Neuronal stem cell (in vitro differentiated cells): ENCODE results near the gene TBKBP1.

ENCODE experiments used
- DNase-seq: peaks from one replicate; pipeline ENCODE4 v3.0.0-alpha.2; 2013; ENCODE audit warnings: low spot score
- H2AFZ ChIP-seq: one replicate; pipeline ENCODE4 v1.6.1; 2013; ENCODE audit warnings: mild to moderate bottlenecking, low read length, inconsistent platforms
- H2AK5ac ChIP-seq: 2 replicates; pipeline ENCODE4 v1.6.1; 2013; ENCODE audit warnings: low read depth, mild to moderate bottlenecking, inconsistent platforms, low read length, moderate library complexity, mixed read lengths
- H2BK120ac ChIP-seq: 2 replicates; pipeline ENCODE4 v1.6.1; 2013; ENCODE audit warnings: low read depth, mild to moderate bottlenecking, inconsistent platforms, low read length, moderate library complexity, mixed read lengths
- H2BK12ac ChIP-seq: one replicate; pipeline ENCODE4 v1.6.1; 2013; ENCODE audit warnings: low read length, inconsistent platforms
- H2BK15ac ChIP-seq: 2 replicates; pipeline ENCODE4 v1.6.1; 2013; ENCODE audit warnings: mild to moderate bottlenecking, low read length, inconsistent platforms, mixed read lengths
- H2BK5ac ChIP-seq: one replicate; pipeline ENCODE4 v1.6.1; 2013; ENCODE audit warnings: inconsistent platforms, mild to moderate bottlenecking, low read length, moderate library complexity
- H3K14ac ChIP-seq: one replicate; pipeline ENCODE4 v1.6.1; 2013; ENCODE audit warnings: low read length, inconsistent platforms
- H3K18ac ChIP-seq: 2 replicates; pipeline ENCODE4 v1.6.1; 2013; ENCODE audit warnings: low read length, inconsistent platforms
- H3K23ac ChIP-seq: 2 replicates; pipeline ENCODE4 v1.6.1; 2013; ENCODE audit warnings: low read depth, mild to moderate bottlenecking, mixed read lengths, low read length, inconsistent platforms; ENCODE audit not compliant: poor library complexity
- H3K27ac ChIP-seq: replicated peaks from 3 replicates; pipeline ENCODE4 v1.5.1; 2013; ENCODE audit warnings: low read length, inconsistent platforms
- H3K27me3 ChIP-seq, 3 experiments: 2 replicates each; pipeline ENCODE4 v1.6.1; 2013; ENCODE audit warnings: low read length in 3 of 3, mild to moderate bottlenecking in 2 of 3, inconsistent platforms in 1 of 3, low read depth in 1 of 3, mixed read lengths in 1 of 3, moderate library complexity in 1 of 3; ENCODE audit not compliant: control insufficient read depth in 3 of 3, insufficient read depth in 3 of 3
- H3K36me3 ChIP-seq, 2 donors: replicated peaks in 1 of 2; 2 replicates each; pipeline ENCODE4 v1.6.1; 2013; ENCODE audit warnings: low read length in 2 of 2; ENCODE audit not compliant: control insufficient read depth in 2 of 2, insufficient read depth in 2 of 2
- H3K4ac ChIP-seq: 2 replicates; pipeline ENCODE4 v1.6.1; 2013; ENCODE audit warnings: inconsistent platforms, mild to moderate bottlenecking, low read length, moderate library complexity
- H3K4me1 ChIP-seq, 2 donors: 1 replicate in 1 of 2; 2 replicates in 1 of 2; pipeline ENCODE4 v1.6.1; 2013; ENCODE audit warnings: low read length in 2 of 2, low read depth in 1 of 2; ENCODE audit not compliant: control insufficient read depth in 2 of 2, insufficient read depth in 1 of 2
- H3K4me2 ChIP-seq: one replicate; pipeline ENCODE4 v1.6.1; 2013; ENCODE audit warnings: mild to moderate bottlenecking, low read length, inconsistent platforms; ENCODE audit not compliant: insufficient read depth, poor library complexity, severe bottlenecking
- H3K4me3 ChIP-seq, 2 donors: 2 replicates each; pipeline ENCODE4 v1.5.1; 2013; ENCODE audit warnings: low read length in 2 of 2, mild to moderate bottlenecking in 2 of 2, inconsistent platforms in 1 of 2, moderate library complexity in 1 of 2
- H3K79me1 ChIP-seq: one replicate; pipeline ENCODE4 v1.6.1; 2013; ENCODE audit warnings: low read depth, mild to moderate bottlenecking, inconsistent platforms, low read length, moderate library complexity
- H3K9ac ChIP-seq: one replicate; pipeline ENCODE4 v1.6.1; 2013; ENCODE audit warnings: mild to moderate bottlenecking, low read depth, low read length, inconsistent platforms; ENCODE audit not compliant: poor library complexity
- H3K9me3 ChIP-seq, 2 donors: replicated peaks in 1 of 2; 2 replicates each; pipeline versions ENCODE3 to v1.6.1; 2013; ENCODE audit warnings: low read length in 2 of 2, mild to moderate bottlenecking in 2 of 2, inconsistent platforms in 1 of 2, low read depth in 1 of 2, mixed read lengths in 1 of 2, moderate library complexity in 1 of 2; ENCODE audit not compliant: control insufficient read depth in 2 of 2, insufficient read depth in 1 of 2
- H4K8ac ChIP-seq: one replicate; pipeline ENCODE4 v1.6.1; 2013; ENCODE audit warnings: low read depth, mild to moderate bottlenecking, inconsistent platforms, low read length, moderate library complexity
- H4K91ac ChIP-seq: one replicate; pipeline ENCODE4 v1.6.1; 2013; ENCODE audit warnings: low read length, low read depth, mild to moderate bottlenecking, inconsistent platforms; ENCODE audit not compliant: poor library complexity
- WGBS, 2 donors: extraction: QIAGEN DNeasy Blood & Tissue Kit; methylation state at CpG; one replicate each; pipeline ENCODE4 v1.1.7; 2013; ENCODE audit warnings: missing lambda C conversion rate in 2 of 2, mixed read lengths in 1 of 2; ENCODE audit not compliant: insufficient read length in 2 of 2, insufficient replicate concordance in 1 of 2; ENCODE audit errors: extremely low coverage in 2 of 2; 5-methylcytosine and 5-hydroxymethylcytosine counted together

TBKBP1 gene

DNA sequence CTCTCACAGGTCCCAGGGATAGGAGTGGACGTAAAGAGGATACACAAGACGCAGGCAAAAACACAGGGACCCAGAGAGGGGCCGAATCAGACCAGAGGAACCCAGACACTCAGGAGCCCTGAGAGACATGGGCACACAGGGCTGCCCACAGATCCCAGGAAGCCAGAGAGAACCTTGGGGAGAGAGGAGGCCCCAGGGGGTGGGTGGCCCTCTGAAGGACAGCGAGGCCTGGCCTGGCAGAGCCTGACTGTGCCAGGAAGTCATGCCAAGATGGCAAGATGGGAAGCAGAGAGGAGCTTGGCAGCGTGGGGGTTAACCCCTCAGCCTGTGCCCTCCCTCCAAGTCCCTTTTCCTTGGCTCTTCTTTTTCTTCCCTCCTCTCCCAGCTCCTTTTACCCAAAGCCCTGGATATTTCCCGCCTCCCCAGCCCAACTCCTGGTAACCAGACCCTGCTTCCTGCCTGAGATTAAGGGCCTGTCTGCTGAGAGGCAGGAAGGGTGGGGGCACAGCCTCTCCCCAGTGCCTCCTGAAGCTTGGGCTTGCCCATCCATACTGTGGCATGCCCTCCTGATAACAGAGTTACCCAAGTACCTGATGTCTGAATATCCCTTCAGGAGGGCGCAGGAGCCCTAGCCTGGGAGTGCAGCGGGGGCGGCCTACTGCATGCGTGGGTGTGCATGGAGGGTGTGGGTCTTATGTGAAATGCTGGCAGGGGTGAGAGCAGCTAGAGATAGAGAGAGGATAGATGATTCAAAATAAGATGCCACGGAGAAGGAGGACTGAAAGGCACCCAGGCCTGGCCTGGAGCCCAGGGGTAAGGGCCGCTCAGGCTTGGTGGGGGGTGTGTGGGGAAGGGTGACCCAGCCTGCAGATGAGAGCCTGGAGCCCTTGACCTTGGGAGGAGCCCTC lies 33.1 kb downstream of the TBKBP1 start:
- no peak for DNase-seq
- H3K4ac ChIP-seq = no peak overlapping the region
- no peak overlapping the region for H2BK12ac ChIP-seq
- H3K4me3 ChIP-seq = no peak overlapping the region
- H2BK5ac ChIP-seq = no peak overlapping the region
- H3K27ac ChIP-seq = no peak overlapping the region
- no CpG with 5 or more reads among the region's 12 CpGs for WGBS, 2 donors
- no peak overlapping the region for H2AFZ ChIP-seq
- H3K4me1 ChIP-seq = peaks cover 0 to 2% of the 10 kb centered on the region in 2 donors
- peak overlapping the region; percentile 45 for H3K18ac ChIP-seq
- no peaks in the 10 kb centered on the region for H3K9me3 ChIP-seq
- peaks cover 0 to 90% (median 6%) of the 10 kb centered on the region in 3 experiments for H3K27me3 ChIP-seq
- no peak overlapping the region for H3K4me2 ChIP-seq
- no peak overlapping the region for H4K91ac ChIP-seq
- H4K8ac ChIP-seq = no peak overlapping the region
- H3K9ac ChIP-seq = peak overlapping the region; percentile 51
- peak overlapping the region; percentile 14 for H2BK120ac ChIP-seq
- peak overlapping the region; percentile 76 for H2BK15ac ChIP-seq
- H3K79me1 ChIP-seq = no peaks in the 10 kb centered on the region
- peak overlapping the region; percentile 23 for H3K23ac ChIP-seq
- H3K14ac ChIP-seq = no peak overlapping the region
- no peaks in the 10 kb centered on the region for H3K36me3 ChIP-seq
- H2AK5ac ChIP-seq = peak overlapping the region; percentile 82

DNA sequence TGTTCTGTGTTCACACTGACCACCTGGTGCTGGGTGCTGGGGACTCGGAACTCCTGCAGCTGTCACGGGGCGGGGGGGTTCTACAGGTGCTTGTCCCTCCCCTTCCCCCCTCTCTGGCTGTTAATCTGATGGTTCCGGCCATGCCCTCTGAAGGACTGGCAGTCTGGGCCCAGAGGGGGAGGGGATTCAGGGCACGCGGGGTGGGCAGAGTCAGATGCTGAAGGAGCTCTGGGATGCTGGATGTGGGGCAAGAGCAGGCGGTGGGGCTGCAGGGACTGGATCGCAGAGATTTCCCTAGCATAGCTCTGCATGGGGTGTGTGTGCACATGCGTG lies 33.7 kb downstream of the TBKBP1 start:
- no peaks in the 10 kb centered on the region for H3K79me1 ChIP-seq
- DNase-seq = no peak
- no peaks in the 10 kb centered on the region for H3K9me3 ChIP-seq
- H2BK15ac ChIP-seq = peak overlapping the region; percentile 76
- H4K8ac ChIP-seq = no peak overlapping the region
- peaks cover 0 to 90% (median 10%) of the 10 kb centered on the region in 3 experiments for H3K27me3 ChIP-seq
- no peak overlapping the region for H3K4me3 ChIP-seq
- no peak overlapping the region for H2AFZ ChIP-seq
- H3K4ac ChIP-seq = no peak overlapping the region
- H2AK5ac ChIP-seq = no peak overlapping the region
- no peak overlapping the region for H3K18ac ChIP-seq
- H3K27ac ChIP-seq = no peak overlapping the region
- H3K36me3 ChIP-seq = no peaks in the 10 kb centered on the region
- H2BK12ac ChIP-seq = no peak overlapping the region
- peak overlapping the region; percentile 76 for H3K14ac ChIP-seq
- H3K4me1 ChIP-seq = peaks cover 0 to 2% of the 10 kb centered on the region in 2 donors
- H3K4me2 ChIP-seq = no peak overlapping the region
- H3K23ac ChIP-seq = peak overlapping the region; percentile 23
- no peak overlapping the region for H2BK5ac ChIP-seq
- peak overlapping the region; percentile 14 for H2BK120ac ChIP-seq
- WGBS, 2 donors = no CpG with 5 or more reads among the region's 9 CpGs
- H3K9ac ChIP-seq = no peak overlapping the region
- H4K91ac ChIP-seq = peak overlapping the region; percentile 34

DNA sequence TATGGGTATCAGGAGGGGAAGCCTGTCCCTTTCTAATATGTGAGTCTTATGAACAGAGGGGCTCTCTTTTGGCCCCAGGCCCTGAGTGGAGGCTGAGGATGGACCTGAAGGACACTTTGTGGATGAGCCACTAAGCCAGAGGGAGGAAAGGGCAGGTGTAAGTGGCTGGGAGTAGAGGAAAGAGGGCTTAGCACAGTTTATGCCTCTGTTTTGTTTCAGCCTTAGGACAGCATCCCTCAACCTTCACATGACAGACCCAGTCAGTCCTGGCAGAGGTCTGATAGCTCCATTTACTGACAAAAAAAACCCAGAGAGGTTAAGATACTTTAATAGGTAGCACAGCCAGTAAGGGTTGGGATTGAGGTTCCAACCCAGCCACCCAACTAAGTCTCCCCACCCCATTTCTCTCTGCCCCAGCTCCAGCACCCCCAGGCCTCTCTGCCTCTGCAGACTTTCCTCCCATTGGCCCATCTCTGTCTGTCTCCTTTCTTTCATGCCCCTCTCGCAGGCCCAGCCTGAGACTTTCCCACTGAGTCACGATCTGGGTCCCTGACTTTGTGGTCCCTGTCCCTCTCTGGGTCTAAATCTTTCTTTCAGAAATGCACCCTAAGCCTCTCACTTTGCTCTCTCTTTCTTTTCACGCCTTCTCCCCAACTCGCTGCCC lies 34.4 kb downstream of the TBKBP1 start:
- no peak overlapping the region for H2BK12ac ChIP-seq
- no peak overlapping the region for H3K27ac ChIP-seq
- no peak overlapping the region for H4K91ac ChIP-seq
- H3K36me3 ChIP-seq = no peaks in the 10 kb centered on the region
- no peak overlapping the region for H3K18ac ChIP-seq
- no peak overlapping the region for H3K9ac ChIP-seq
- H2BK120ac ChIP-seq = no peak overlapping the region
- no peak overlapping the region for H3K14ac ChIP-seq
- H3K27me3 ChIP-seq = peaks cover 2 to 92% (median 14%) of the 10 kb centered on the region in 3 experiments
- H3K23ac ChIP-seq = no peak overlapping the region
- H2AFZ ChIP-seq = no peak overlapping the region
- no peaks in the 10 kb centered on the region for H3K9me3 ChIP-seq
- no peak overlapping the region for H4K8ac ChIP-seq
- H3K4me1 ChIP-seq = peaks cover 0 to 2% of the 10 kb centered on the region in 2 donors
- H2BK5ac ChIP-seq = no peak overlapping the region
- no peak for DNase-seq
- no peak overlapping the region for H2BK15ac ChIP-seq
- no CpG with 5 or more reads among the region's 4 CpGs for WGBS, 2 donors
- H2AK5ac ChIP-seq = no peak overlapping the region
- H3K4me2 ChIP-seq = no peak overlapping the region
- no peak overlapping the region for H3K4ac ChIP-seq
- H3K4me3 ChIP-seq = no peak overlapping the region
- no peaks in the 10 kb centered on the region for H3K79me1 ChIP-seq

DNA sequence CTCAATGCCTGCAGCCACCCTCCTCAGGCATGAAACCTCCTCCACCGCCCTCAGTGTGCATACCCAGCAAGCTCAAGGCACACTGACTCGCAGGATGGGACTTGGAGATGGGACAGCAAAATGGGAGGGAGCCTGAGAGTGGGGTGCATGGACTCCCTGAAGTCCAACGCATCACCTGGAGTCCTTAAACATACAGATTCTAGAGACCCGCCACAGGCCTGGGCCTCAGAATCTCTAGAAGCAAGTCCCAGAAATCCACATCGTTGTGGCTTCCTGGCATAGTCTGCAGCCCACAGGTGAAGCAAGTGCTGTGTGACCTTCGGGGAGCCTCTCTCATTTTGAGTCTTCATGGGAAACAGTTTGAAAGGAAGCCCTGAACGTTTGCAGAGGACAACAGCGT lies 35.5 kb downstream of the TBKBP1 start:
- H3K9me3 ChIP-seq = no peaks in the 10 kb centered on the region
- H4K8ac ChIP-seq = no peak overlapping the region
- WGBS, 2 donors = no CpG with 5 or more reads among the region's 8 CpGs
- H2BK15ac ChIP-seq = no peak overlapping the region
- no peak overlapping the region for H3K4me3 ChIP-seq
- no peak overlapping the region for H3K14ac ChIP-seq
- H3K9ac ChIP-seq = no peak overlapping the region
- peaks cover 3 to 4% of the 10 kb centered on the region in 2 donors for H3K4me1 ChIP-seq
- H3K4ac ChIP-seq = no peak overlapping the region
- no peak overlapping the region for H4K91ac ChIP-seq
- no peak overlapping the region for H3K18ac ChIP-seq
- H2BK5ac ChIP-seq = no peak overlapping the region
- H3K36me3 ChIP-seq = no peaks in the 10 kb centered on the region
- H3K4me2 ChIP-seq = no peak overlapping the region
- no peak for DNase-seq
- no peak overlapping the region for H3K27ac ChIP-seq
- no peak overlapping the region for H2BK120ac ChIP-seq
- no peak overlapping the region for H2AK5ac ChIP-seq
- H3K23ac ChIP-seq = no peak overlapping the region
- no peaks in the 10 kb centered on the region for H3K79me1 ChIP-seq
- H2AFZ ChIP-seq = no peak overlapping the region
- peaks cover 9 to 95% (median 25%) of the 10 kb centered on the region in 3 experiments for H3K27me3 ChIP-seq
- H2BK12ac ChIP-seq = no peak overlapping the region
